ENCODE data around the gene SP5. TPM values are rescaled to one million over a fixed set of nuclear protein-coding genes. Genes with fewer than 3 reads are reported as not detected.

The SP5 gene
- total and polyA plus RNA-seq, 2 of the 4 experiments (the other 2 are of a cell fraction): not detected

DNA sequence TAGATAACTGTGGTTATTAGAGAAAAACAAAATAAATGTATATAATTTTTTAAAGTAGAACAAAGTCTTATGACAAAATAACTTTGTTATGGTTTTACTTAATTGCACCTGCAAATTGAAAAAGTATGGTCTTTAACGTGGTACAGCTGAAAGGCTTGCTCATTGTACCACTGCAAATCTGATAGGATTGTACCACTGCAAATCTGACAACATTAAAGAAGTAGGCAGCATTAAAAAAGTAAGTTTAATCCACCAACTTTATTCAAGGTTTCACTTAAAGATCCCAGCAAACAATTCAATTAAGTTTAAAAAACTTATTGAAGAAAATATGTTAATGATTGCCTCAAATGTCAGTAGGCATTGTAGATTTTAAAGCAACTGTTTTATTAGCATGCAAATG lies 4.7 kb downstream of the SP5 start:
- Histone ChIP-seq H4K5ac (ENCODE audit: low read depth, low read length) (no peak overlapping the region), H2AFZ (replicated peaks; ENCODE audit: low read length, poor library complexity) (no peak overlapping the region), H2BK5ac (ENCODE audit: low read depth, low read length, poor library complexity, severe bottlenecking) (no peak overlapping the region), H3K9me3 (ENCODE audit: control insufficient read depth, insufficient read depth, low read length) (peaks cover 2% of the 10 kb centered on the region; the same call in 1 of the 2 replicates), H3K14ac (replicated peaks; ENCODE audit: low read depth, low read length) (no peak overlapping the region), H4K91ac (ENCODE audit: insufficient read depth, low read depth, low read length) (no peak overlapping the region), H3K56ac (ENCODE audit: extremely low read depth, insufficient read depth, low read length) (no peak overlapping the region), H3K23ac (ENCODE audit: low read depth, low read length) (no peak overlapping the region), H3K27ac (ENCODE audit: insufficient read depth, low read length) (no peak overlapping the region), H2BK20ac (ENCODE audit: low read depth, low read length) (no peak overlapping the region), H3K36me3 (ENCODE audit: control insufficient read depth, insufficient read depth, low read length) (no peaks in the 10 kb centered on the region), H3K9ac (ENCODE audit: low read depth, low read length) (no peak overlapping the region), H3K79me1 (ENCODE audit: low read depth in 1 of 2, low read length in 2 of 2) (no peaks in the 10 kb centered on the region), H3K4me3 (ENCODE audit: insufficient read depth, low read depth, low read length) (no peak overlapping the region), H2BK15ac (ENCODE audit: low read depth, low read length) (no peak overlapping the region), H3K4ac (ENCODE audit: low read depth, low read length) (no peak overlapping the region), H3K9me1 (ENCODE audit: insufficient read depth, low read length) (no peaks in the 10 kb centered on the region), H3K18ac (ENCODE audit: low read depth, low read length) (no peak overlapping the region), H4K20me1 (ENCODE audit: insufficient read depth, low read length) (no peaks in the 10 kb centered on the region), H3K4me1 (ENCODE audit: control insufficient read depth, insufficient read depth, low read length) (no peaks in the 10 kb centered on the region; the same call in 1 of the 2 replicates), H2AK9ac (replicated peaks; ENCODE audit: low read depth, low read length, poor library complexity) (no peak overlapping the region), H2AK5ac (ENCODE audit: low read depth, low read length) (no peak overlapping the region), H3K4me2 (ENCODE audit: low read depth, low read length) (no peak overlapping the region), H2BK120ac (ENCODE audit: low read depth, low read length) (no peak overlapping the region), H4K8ac (ENCODE audit: low read depth in 2 of 2, low read length in 2 of 2) (no peak overlapping the region), H3K27me3 (ENCODE audit: control insufficient read depth, insufficient read depth, low read length) (peaks cover 34% of the 10 kb centered on the region)
- intact Hi-C loops (cut with micrococcal nuclease): no loop called here
- no TSS peak for BruUV-seq (replicated peaks)
- TF ChIP-seq, protein P1, sequence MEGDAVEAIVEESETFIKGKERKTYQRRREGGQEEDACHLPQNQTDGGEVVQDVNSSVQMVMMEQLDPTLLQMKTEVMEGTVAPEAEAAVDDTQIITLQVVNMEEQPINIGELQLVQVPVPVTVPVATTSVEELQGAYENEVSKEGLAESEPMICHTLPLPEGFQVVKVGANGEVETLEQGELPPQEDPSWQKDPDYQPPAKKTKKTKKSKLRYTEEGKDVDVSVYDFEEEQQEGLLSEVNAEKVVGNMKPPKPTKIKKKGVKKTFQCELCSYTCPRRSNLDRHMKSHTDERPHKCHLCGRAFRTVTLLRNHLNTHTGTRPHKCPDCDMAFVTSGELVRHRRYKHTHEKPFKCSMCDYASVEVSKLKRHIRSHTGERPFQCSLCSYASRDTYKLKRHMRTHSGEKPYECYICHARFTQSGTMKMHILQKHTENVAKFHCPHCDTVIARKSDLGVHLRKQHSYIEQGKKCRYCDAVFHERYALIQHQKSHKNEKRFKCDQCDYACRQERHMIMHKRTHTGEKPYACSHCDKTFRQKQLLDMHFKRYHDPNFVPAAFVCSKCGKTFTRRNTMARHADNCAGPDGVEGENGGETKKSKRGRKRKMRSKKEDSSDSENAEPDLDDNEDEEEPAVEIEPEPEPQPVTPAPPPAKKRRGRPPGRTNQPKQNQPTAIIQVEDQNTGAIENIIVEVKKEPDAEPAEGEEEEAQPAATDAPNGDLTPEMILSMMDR (conservative IDR thresholded peaks at IDR 0.05; ENCODE audit: low read depth, low read length): no peak
- TF ChIP-seq FOS (IDR thresholded peaks at IDR 0.05; ENCODE audit: low read depth, low read length): no peak
- no peak for TF ChIP-seq NFE2L2 (IDR thresholded peaks at IDR 0.05; ENCODE audit: low read depth, low read length)
- TF ChIP-seq, protein P2, sequence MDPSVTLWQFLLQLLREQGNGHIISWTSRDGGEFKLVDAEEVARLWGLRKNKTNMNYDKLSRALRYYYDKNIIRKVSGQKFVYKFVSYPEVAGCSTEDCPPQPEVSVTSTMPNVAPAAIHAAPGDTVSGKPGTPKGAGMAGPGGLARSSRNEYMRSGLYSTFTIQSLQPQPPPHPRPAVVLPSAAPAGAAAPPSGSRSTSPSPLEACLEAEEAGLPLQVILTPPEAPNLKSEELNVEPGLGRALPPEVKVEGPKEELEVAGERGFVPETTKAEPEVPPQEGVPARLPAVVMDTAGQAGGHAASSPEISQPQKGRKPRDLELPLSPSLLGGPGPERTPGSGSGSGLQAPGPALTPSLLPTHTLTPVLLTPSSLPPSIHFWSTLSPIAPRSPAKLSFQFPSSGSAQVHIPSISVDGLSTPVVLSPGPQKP (IDR thresholded peaks at IDR 0.05; ENCODE audit: borderline replicate concordance, low read depth, low read length): no peak
- TF ChIP-seq, protein P3, sequence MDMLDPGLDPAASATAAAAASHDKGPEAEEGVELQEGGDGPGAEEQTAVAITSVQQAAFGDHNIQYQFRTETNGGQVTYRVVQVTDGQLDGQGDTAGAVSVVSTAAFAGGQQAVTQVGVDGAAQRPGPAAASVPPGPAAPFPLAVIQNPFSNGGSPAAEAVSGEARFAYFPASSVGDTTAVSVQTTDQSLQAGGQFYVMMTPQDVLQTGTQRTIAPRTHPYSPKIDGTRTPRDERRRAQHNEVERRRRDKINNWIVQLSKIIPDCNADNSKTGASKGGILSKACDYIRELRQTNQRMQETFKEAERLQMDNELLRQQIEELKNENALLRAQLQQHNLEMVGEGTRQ (IDR thresholded peaks at IDR 0.05; ENCODE audit: low read depth, low read length): no peak
- no peak for TF ChIP-seq MAZ (IDR thresholded peaks at IDR 0.05; ENCODE audit: borderline replicate concordance, low read depth, low read length)
- no peak for TF ChIP-seq BHLHE40 (IDR thresholded peaks at IDR 0.05; ENCODE audit: low read depth, low read length)
- no peak for TF ChIP-seq SMC3 (IDR thresholded peaks at IDR 0.05; ENCODE audit: low read depth, low read length)
- no peak for TF ChIP-seq MAFK (IDR thresholded peaks at IDR 0.05; ENCODE audit: low read depth, low read length)
- no CpG with 5 or more reads among the region's 1 CpG for WGBS, 2 experiments (ENCODE audit: extremely low coverage in 2 of 2, insufficient read length in 1 of 2)
- POLR2A ChIA-PET (ENCODE audit: unreplicated experiment): no interaction called here
- ATAC-seq (ENCODE audit: low read depth): no peak
- DNase-seq: no peak
- dilution Hi-C loops (cut with HindIII; ENCODE audit: low sequenced_read_pairs, unreplicated experiment): no loop called here
- CTCF ChIA-PET: no interaction called here
- in situ Hi-C loops (cut with MboI; ENCODE audit: low sequenced_read_pairs): no loop called here
